22Rv1 (cell line): ENCODE measurements around the gene MARK1.

Source experiments
- H3K27ac ChIP-seq: fragments of 450-650 bp; 2 replicates; pipeline ENCODE4 v1.5.1; 2017
- ZFX ChIP-seq: fragments of 450-650 bp; IDR thresholded peaks from 2 replicates; pipeline ENCODE4 v1.6.1; 2017; ENCODE audit warnings: antibody characterized with exemption, borderline replicate concordance
- TF ChIP-seq, protein P1 (sequence below): fragments of 450-650 bp; IDR thresholded peaks from 2 replicates; pipeline ENCODE4 v1.5.1; 2017; ENCODE audit warnings: mild to moderate bottlenecking

The MARK1 gene

DNA sequence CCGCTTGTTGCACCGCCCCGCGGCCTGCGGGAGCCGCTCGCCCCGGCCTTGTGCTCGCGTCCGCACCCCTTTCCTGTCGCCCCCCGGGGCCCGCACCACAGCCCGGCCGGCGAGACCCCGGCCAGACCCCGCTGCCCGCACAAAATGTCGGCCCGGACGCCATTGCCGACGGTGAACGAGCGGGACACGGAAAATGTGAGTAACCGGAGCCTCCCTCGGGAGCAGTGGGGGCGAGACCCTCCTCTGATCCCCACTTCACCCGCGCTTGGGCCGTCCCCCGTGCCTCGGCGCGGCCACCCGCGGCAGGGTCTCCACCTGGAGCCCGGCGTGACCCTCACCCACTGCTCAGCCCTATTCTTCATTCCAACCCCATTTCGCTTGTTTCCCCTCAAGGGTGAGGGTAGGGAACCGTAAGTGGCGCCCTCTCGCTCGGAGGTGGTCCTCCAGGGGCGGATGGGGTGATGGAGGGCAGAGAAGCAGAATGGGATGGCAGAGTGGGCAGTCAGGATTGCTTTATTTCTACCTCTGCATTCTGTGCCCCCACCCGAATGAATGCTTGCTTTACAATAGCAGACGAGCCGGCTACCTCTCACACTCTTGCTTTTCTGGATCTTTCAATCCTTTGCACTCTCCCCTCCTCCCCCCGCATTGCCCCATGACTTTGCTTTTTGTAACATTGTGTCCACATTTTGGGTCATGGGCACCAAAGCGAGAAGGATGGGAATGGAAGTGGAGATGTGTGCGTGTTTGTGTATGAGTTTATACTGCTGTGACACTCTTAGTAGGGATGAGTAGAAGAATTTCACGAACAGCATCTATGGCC lies 954 bp downstream of the MARK1 start:
- H3K27ac ChIP-seq = peak overlapping the region; percentile 48; the same call in 1 of the 2 replicates

DNA sequence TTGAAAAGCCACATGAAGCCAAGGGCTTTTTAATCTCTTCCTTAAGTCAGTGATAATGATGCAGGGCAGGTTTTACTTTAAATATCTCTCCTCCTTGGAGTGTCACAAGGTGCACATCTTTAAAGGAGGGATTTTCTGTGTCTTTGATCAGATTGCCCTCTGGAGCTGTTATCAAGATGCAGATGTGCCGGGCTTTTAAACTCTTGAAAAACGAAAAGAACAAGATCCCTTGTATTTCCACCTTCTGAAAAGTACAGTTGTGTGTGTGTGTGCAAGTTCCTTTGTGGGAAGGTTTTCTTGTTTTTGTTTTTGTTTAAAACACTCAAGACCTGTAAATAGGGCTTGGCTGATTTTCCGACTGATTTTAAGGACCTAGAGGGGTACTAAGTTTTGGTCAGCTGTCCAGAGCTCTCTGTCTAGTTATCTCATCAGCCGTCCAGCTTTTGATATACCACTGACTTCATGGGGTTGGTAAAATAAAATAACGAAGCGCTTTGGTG lies 1.6 kb downstream of the MARK1 start:
- no peak overlapping the region for H3K27ac ChIP-seq
- TF ChIP-seq ZFX = no peak
- TF ChIP-seq, protein P1, sequence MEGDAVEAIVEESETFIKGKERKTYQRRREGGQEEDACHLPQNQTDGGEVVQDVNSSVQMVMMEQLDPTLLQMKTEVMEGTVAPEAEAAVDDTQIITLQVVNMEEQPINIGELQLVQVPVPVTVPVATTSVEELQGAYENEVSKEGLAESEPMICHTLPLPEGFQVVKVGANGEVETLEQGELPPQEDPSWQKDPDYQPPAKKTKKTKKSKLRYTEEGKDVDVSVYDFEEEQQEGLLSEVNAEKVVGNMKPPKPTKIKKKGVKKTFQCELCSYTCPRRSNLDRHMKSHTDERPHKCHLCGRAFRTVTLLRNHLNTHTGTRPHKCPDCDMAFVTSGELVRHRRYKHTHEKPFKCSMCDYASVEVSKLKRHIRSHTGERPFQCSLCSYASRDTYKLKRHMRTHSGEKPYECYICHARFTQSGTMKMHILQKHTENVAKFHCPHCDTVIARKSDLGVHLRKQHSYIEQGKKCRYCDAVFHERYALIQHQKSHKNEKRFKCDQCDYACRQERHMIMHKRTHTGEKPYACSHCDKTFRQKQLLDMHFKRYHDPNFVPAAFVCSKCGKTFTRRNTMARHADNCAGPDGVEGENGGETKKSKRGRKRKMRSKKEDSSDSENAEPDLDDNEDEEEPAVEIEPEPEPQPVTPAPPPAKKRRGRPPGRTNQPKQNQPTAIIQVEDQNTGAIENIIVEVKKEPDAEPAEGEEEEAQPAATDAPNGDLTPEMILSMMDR = no peak

More for the DNA sequence above, 954 bp downstream of the MARK1 start:
- TF ChIP-seq ZFX = no peak
- TF ChIP-seq, protein P1 = no peak

DNA sequence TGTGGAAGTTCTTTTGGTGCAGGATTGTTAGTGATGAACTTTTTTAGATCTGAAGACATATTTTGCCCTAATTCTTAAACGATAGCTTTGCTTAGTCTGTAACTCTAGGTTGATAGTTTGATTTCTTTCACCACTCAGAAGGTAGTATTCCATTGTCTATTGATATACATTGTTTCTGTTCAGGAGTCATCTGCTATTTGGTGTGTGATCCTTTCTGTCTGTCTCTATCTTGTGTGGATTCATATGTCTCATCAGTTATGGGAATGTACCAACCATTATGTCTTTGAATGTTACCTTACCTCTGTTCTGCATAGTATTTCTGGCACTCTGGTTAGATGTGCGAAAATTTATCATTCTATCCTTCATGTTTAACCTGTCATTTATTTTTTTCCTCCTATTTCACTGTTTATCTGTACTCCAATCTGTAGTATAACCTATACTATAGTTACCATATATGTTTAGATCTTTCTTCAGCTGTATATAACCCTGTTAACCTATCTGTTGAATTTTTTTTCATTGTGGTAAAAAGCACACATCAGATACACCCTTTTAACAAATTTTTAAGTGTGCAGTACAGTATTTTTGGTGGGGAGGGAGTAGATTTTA lies 5.7 kb downstream of the MARK1 start:
- no peak overlapping the region for H3K27ac ChIP-seq
- no peak for TF ChIP-seq ZFX
- TF ChIP-seq, protein P1 = no peak

DNA sequence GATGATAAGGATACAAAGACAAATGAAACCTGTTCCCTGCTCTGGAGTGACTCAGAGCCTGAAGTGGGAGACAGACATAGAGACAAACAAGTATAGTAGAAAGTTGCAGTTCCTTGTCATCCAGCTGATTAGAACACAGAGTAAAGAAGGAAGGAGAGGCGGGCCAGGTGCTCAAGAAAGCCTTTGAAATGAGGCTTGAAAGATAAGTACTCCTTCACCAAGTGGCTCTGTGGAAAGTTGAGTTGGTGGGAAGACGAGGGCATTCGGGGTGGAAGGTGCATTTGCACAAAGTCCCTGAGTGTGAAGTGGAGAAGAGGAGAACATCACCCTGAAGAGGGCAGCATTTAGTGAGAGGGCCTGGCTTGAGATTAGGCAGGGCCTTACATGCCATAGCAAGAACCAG lies 17.0 kb downstream of the MARK1 start:
- no peak overlapping the region for H3K27ac ChIP-seq
- no peak for TF ChIP-seq ZFX
- TF ChIP-seq, protein P1 = peak; percentile 62

DNA sequence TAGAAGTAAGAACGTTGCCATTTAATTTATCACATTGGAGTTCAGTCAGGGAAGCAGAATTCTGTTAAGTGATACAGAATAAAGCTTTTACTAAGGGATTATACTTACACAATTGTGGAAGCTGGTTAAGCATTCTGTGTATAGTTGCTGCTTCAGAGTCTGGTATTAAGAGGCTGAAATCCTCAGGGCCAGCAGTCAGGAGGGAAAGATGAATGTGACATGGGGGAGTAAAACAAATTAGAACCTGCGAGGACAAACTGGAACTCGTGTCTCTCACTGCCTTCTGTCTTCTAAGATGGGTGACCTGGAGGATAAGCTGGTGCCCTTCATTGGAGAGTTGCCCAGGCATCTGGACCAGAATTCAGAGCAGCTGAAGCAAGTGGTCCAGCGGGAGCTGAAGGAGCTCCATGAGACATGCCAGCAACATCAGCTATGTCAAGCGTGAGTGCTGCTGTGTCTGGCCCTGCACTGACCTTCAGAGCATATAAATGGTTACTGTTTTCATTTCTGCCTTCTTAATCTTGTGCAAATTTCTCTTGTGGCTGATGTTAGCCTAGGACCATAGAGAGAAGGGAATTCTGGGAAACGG lies 23.0 kb downstream of the MARK1 start:
- no peak overlapping the region for H3K27ac ChIP-seq
- TF ChIP-seq ZFX = no peak
- TF ChIP-seq, protein P1 = no peak

DNA sequence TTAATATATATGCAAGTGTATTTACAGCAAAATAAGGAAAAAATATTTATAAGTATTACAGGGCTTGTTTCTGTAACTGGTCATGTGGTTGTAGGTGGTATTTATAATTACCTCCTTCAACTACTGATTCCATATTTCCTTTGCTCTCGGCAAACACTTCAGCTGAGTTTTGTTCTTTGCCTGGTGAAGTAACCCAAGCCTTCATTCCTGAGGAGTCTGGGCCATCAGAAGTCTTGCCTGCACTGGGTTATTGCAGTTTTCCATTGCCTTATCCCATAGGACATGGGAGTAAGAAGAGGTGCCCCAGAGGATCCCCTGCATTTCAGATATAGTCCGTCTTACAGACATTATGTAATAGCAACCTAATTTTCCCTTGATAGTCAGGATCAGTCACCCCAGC lies 23.8 kb downstream of the MARK1 start:
- H3K27ac ChIP-seq = no peak overlapping the region
- TF ChIP-seq ZFX = no peak
- TF ChIP-seq, protein P1 = no peak
